ENCODE results near the gene MLST8. TPM values are rescaled to one million over a fixed set of nuclear protein-coding genes. Genes with fewer than 3 reads are reported as not detected.

MLST8 gene
- total and polyA plus RNA-seq, 2 of the 8 experiments (the other 6 are each of a cell fraction or from before 2014, with no cell fraction given) = 67.6 to 321 TPM

GRCh38 chr16:2179576-2179975, 25.7 kb upstream of the MLST8 start:
- no peak overlapping the region for H3K23ac ChIP-seq (ENCODE audit: insufficient read length)
- H3K79me2 ChIP-seq (ENCODE audit: control insufficient read depth in 1 of 2, insufficient read depth in 2 of 2, low read length in 2 of 2) = no peaks in the 10 kb centered on the region
- FAIRE-seq (no peak), DNase-seq (ENCODE audit: low read depth in 1 of 2, low spot score in 2 of 2) (no peak)
- peaks cover 0 to 7% (median 2%) of the 10 kb centered on the region in 4 experiments; a peak in 4 of 7 replicates for H3K4me1 ChIP-seq (replicated peaks in 1 of 4; ENCODE audit: control insufficient read depth in 3 of 4, insufficient read depth in 4 of 4, low read length in 3 of 4)
- no peak overlapping the region for H3K9ac ChIP-seq (replicated peaks in 1 of 4; ENCODE audit: extremely low read depth in 1 of 4, low read depth in 3 of 4, low read length in 3 of 4)
- no peak overlapping the region for H4K5ac ChIP-seq (ENCODE audit: insufficient read length, low read depth, low read length)
- no peak overlapping the region for H2BK5ac ChIP-seq (ENCODE audit: low read depth, low read length)
- ChIA-PET POLR2A (ENCODE audit: partially characterized antibody) (interaction anchor here (1.2 to 2.5 kb wide), 5 partner anchors 9 to 73 kb away, joined by 3 to 11 read pairs (median 5); partner anchors contain the start of gene ECI1), CTCF (ENCODE audit: partially characterized antibody) (no interaction called here)
- peaks cover 11 to 32% (median 17%) of the 10 kb centered on the region in 4 experiments; a peak in 7 of 8 replicates for H3K36me3 ChIP-seq (ENCODE audit: control insufficient read depth in 2 of 4, insufficient read depth in 4 of 4, low read length in 3 of 4)
- peaks cover 2 to 17% of the 10 kb centered on the region in 2 experiments for H4K20me1 ChIP-seq (replicated peaks in 1 of 2; ENCODE audit: control insufficient read depth in 1 of 2, insufficient read depth in 2 of 2, low read length in 2 of 2)
- no peaks in the 10 kb centered on the region for H3K79me1 ChIP-seq (ENCODE audit: low read depth, low read length)
- H2BK120ac ChIP-seq (replicated peaks; ENCODE audit: low read depth, low read length) = no peak overlapping the region
- H4K8ac ChIP-seq (ENCODE audit: extremely low read depth, insufficient read depth, low read length) = no peak overlapping the region
- no peak overlapping the region for H3K56ac ChIP-seq (replicated peaks; ENCODE audit: insufficient read length, low read depth, low read length)
- no peak overlapping the region for H3K4me2 ChIP-seq (ENCODE audit: insufficient read depth in 1 of 2, low read depth in 2 of 2, low read length in 2 of 2)
- WGBS, 2 experiments (ENCODE audit: extremely low coverage in 1 of 2, insufficient coverage in 1 of 2, insufficient read length in 1 of 2, insufficient replicate concordance in 2 of 2, low coverage in 1 of 2, low lambda C conversion rate in 2 of 2, missing lambda C conversion rate in 1 of 2) = 96% methylated on average over 16 of the region's 31 CpGs; no CpG with 5 or more reads in 1 of the 2 experiments
- H3K27ac ChIP-seq (ENCODE audit: low read depth, low read length) = no peak overlapping the region
- H3K4ac ChIP-seq (replicated peaks; ENCODE audit: insufficient read length, low read depth, low read length) = no peak overlapping the region
- H2AK5ac ChIP-seq (ENCODE audit: low read depth, low read length) = no peak overlapping the region
- no peak overlapping the region for H2BK20ac ChIP-seq (ENCODE audit: low read length)
- no peak overlapping the region for H3K14ac ChIP-seq (ENCODE audit: insufficient read length)
- H2BK15ac ChIP-seq (ENCODE audit: low read length) = no peak overlapping the region
- H3K9me3 ChIP-seq (ENCODE audit: insufficient read depth in 2 of 2, low read depth in 1 of 2, low read length in 1 of 2) = no peaks in the 10 kb centered on the region
- peaks cover 2% of the 10 kb centered on the region; the same call in 1 of the 2 replicates for H3K23me2 ChIP-seq (ENCODE audit: low read depth, low read length)
- H3K4me3 ChIP-seq (ENCODE audit: extremely low read depth in 1 of 4, insufficient read depth in 2 of 4, low read depth in 3 of 4, low read length in 4 of 4) = peak overlapping the region in 1 of 4 experiments; percentile 26; a peak in 1 of 8 replicates
- no peaks in the 10 kb centered on the region; a peak in 1 of 7 replicates for H3K27me3 ChIP-seq (replicated peaks in 1 of 4; ENCODE audit: control insufficient read depth in 3 of 4, extremely low read depth in 1 of 4, insufficient read depth in 3 of 4, low read length in 3 of 4)
- H2AFZ ChIP-seq (ENCODE audit: low read length) = no peak overlapping the region
- no peak overlapping the region for H3K18ac ChIP-seq (ENCODE audit: extremely low read depth, low read length)
- H2BK12ac ChIP-seq (ENCODE audit: low read depth, low read length) = no peak overlapping the region
- no peak overlapping the region for H4K91ac ChIP-seq (replicated peaks; ENCODE audit: insufficient read length, low read length)
- no peak for TF ChIP-seq JUND (IDR thresholded peaks at IDR 0.05; ENCODE audit: low read length)
- no peak for TF ChIP-seq CHD1 (IDR thresholded peaks at IDR 0.05; ENCODE audit: low read depth, low read length)
- TF ChIP-seq POLR2AphosphoS5 (IDR thresholded peaks at IDR 0.05; ENCODE audit: low read depth, low read length) = no peak
- no peak for TF ChIP-seq EGR1 (IDR thresholded peaks at IDR 0.05; ENCODE audit: borderline replicate concordance, low read depth, low read length)
- TF ChIP-seq SP1 (IDR thresholded peaks at IDR 0.05; ENCODE audit: low read depth, low read length) = no peak
- no peak for TF ChIP-seq TEAD4 (IDR thresholded peaks at IDR 0.05; ENCODE audit: low read depth, low read length)
- no peak for TF ChIP-seq GABPA (IDR thresholded peaks at IDR 0.05; ENCODE audit: borderline replicate concordance, insufficient read depth, low read length)
- no peak for TF ChIP-seq SIRT6 (IDR thresholded peaks at IDR 0.05; ENCODE audit: low read length)
- TF ChIP-seq TAF7 (optimal IDR thresholded peaks at IDR 0.05; ENCODE audit: borderline replicate concordance, low read depth, low read length) = no peak
- no peak for TF ChIP-seq RFX5 (IDR thresholded peaks at IDR 0.05; ENCODE audit: borderline replicate concordance, low read depth, low read length)
- TF ChIP-seq SRF (IDR thresholded peaks at IDR 0.05; ENCODE audit: low read depth, low read length) = no peak
- TF ChIP-seq NANOG (IDR thresholded peaks at IDR 0.05; ENCODE audit: insufficient read depth, low read depth, low read length, poor library complexity, severe bottlenecking) = no peak
- no peak for TF ChIP-seq CBX8 (IDR thresholded peaks at IDR 0.05; ENCODE audit: borderline replicate concordance, low read depth, low read length)
- TF ChIP-seq RXRA (IDR thresholded peaks at IDR 0.05; ENCODE audit: insufficient read depth, low read depth, low read length) = no peak
- TF ChIP-seq CBX5 (IDR thresholded peaks at IDR 0.05; ENCODE audit: low read depth, low read length) = no peak

Data from H1 (cell line).